Stimulated activated CD4-positive, alpha-beta T cell treated with anti-CD3 and anti-CD28 coated beads, Interleukin-15, amount 100 ng/mL, for 24 hours (primary cell): ENCODE measurements around the gene NTRK3.
"Not testable (repeated sequence)": the region's sequence is repeated elsewhere in the genome, so short reads cannot be mapped to it uniquely, and the experiment has no call there.

Experiments used
- DNase-seq: peaks from one replicate; pipeline ENCODE4 v3.0.0-alpha.2; 2020

The NTRK3 gene

DNA sequence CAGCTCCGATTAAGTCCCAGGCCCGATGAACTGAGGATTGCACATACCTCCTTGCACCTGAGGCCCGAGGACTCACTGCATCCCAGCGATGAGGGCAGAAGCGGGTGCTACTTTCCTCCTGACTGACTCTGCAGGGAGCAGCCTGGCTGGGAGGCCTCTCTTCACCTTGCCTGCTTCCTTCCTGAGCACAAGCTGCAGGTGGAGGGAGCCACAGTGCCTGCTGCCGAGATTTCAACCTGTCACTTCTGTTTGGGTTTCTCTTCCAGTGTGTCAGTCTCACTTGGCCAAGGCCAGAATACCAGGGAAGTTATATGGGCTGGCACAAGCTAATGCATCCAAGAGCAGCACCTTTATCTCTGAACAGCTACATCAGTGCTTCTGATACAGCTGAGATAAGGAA, 185.4 kb downstream of the NTRK3 start:
- no peak for DNase-seq

DNA sequence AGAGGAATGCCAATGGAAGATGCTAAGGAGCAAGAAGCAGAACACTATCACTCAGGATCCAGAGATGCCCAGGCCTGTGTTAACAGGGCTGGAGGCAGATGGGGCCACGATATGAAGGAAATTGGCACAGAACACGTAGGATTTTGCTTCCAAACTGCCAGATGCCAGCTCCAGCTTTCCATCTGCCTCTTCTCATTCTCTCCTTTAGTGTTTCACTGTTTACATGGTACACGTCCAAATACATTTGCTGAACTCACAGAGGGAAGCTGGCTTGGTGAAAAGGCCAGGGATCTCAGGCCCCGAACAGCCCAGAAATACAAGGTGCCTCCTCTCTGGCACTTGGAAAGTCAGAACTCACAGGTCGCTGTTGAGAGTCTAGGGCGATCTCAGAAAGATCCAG, 187.0 kb downstream of the NTRK3 start:
- DNase-seq, result no peak

GRCh38 chr15:88067331-88067685, 189.2 kb downstream of the NTRK3 start:
- DNase-seq, result no peak

- no peak for DNase-seq
Measured at GRCh38 chr15:88066636-88067330, 189.8 kb downstream of the NTRK3 start.

- no peak for DNase-seq
Measured at GRCh38 chr15:88061452-88061851, 195.1 kb downstream of the NTRK3 start.

GRCh38 chr15:88060383-88060782, 196.2 kb downstream of the NTRK3 start:
- no peak for DNase-seq

DNA sequence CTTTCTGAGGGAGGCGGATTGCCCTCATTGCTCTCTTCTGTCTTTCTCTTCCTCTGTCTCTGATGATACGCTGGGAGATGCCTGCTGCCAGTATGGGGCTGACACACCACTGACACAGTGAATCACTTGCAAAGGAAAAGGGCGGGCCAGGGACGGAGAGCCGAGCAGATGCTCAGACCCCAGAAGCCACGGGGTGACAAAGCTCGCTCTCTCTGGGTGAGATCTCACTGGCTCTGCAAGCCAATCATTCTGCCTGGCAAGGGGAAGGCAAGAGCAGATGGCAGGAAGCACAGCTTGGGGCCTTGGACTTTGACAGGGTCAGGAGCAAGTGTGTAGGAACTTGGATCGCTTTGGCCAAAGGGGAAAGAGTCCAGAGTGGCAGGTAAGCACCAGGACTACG, 198.7 kb downstream of the NTRK3 start:
- no peak for DNase-seq

GRCh38 chr15:88049506-88049905, 207.0 kb downstream of the NTRK3 start:
- DNase-seq, result no peak

DNA sequence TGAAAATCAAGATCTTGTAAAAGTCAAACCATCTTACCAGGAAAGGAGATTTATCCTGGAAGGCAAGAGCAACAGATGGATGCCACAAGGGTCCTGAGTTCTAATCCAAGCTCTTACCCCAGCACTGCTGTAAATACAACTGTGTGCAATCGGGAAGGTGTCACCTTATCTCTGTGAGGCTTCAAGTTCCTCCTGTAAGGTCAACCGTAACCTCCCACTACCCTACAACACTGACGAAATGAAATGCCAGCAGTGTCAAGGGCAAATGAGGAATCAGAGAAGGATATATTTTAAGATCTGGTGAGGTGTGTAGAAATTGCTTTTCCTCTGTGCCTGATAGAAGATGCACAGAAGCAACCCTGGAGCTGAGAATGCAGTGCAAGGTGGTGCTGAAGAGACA, 207.8 kb downstream of the NTRK3 start:
- no peak for DNase-seq

- no peak for DNase-seq
Measured at GRCh38 chr15:88048237-88048636, 208.3 kb downstream of the NTRK3 start.

DNA sequence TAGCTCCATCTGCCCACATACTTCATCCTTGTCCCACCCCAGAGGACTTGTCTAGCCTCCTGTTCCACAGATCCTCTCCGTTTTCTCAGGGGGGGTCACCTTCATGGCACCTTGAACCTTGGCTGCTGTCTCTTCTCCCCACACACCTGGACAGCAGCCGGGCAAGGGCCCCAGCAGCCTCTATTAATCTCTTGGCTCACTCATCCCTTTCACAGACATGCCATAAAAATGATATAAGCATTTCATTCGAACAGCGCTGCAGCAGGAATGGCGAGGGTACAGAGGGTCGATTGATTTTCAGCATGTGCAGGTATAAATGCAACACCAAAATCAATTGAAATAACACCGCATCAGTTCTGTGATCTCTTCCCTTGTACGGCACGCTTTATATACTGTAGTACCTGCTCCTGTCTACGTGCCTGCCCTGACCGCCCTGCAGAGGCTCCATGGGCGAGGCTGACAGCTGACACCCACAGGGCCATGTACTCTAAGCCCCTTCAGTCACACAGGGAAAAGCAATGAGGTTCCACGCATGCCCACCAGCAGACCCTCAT, 209.9 kb downstream of the NTRK3 start:
- DNase-seq, result no peak

DNA sequence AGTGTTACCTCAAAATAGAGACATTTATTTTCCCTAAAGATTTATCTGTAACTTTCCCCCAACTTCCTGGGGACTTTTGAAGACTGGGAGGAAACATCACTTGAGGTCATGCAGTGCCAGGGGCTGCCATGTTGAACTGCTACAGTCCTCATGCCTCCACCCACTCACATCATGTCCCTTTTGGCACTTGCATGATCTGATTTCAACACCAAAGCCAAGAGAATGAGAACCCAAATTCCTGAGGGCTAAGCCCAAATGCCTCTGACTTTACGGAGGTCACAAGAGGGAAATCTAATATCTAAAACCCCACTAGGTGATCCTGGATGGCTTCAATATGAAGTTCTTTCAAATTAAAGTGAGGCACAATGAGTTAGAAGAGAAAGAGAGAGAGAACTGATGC, 213.1 kb downstream of the NTRK3 start:
- no peak for DNase-seq

- DNase-seq, result no peak
Measured at GRCh38 chr15:88042047-88042446, 214.5 kb downstream of the NTRK3 start.

- no peak for DNase-seq
Measured at GRCh38 chr15:88040516-88040915, 216.0 kb downstream of the NTRK3 start.

- DNase-seq, result no peak
Measured at GRCh38 chr15:88038261-88038660, 218.3 kb downstream of the NTRK3 start.

GRCh38 chr15:88036154-88036839, 220.2 kb downstream of the NTRK3 start:
- no peak for DNase-seq

DNA sequence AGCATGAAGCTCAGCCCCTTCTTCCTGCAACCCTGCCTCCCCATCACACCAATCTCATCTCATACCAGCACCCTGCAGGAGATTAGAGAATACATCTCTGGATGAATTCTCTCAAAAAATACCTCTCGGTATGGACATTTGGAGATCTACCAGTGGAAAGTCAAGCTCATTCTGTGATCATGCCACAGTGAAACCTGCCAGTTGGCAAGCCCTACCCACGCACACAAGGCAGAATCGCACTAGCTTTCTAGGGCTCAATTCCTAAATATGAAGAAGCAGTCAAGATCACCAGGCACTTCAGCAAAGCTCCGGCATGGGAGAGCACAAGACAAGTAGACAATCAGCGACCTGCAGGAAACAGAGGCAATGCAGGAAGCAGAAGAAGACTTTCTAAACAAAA, 221.2 kb downstream of the NTRK3 start:
- DNase-seq, result no peak

DNA sequence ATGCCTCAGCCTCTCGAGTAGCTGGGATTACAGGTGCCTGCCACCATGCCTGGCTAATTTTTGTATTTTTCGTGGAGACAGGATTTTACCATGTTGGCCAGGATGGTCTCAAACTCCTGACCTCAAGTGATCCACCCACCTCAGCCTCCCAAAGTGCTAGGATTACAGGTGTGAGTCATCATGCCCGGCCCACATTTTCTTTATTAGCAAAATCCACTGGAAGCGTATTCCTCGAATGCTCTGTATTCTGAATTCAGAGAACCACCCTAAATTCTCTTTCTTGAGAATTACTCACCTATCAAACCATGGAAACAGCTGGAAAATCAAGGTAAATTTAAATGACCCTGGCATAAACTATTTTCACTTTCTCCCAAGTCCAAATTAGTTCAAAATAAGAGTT, 223.1 kb downstream of the NTRK3 start:
- not testable (repeated sequence) for DNase-seq

DNA sequence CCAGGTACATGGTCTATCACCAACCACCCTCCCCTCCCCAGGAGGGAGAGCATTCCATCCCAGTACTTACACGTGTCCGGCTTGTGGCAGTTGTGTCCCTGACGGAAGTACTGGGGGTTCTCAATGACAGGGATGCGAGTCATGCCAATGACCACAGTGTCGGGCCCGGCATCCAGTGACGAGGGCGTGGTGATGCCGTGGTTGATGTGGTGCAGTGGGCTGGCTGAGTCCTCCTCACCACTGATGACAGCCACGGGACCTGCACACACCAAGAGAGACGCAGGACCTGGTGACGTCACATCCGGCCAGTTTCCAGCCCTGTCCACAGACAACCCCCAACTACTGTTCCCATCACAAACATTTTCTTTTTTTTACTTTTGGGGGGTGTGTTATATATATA, 223.8 kb downstream of the NTRK3 start:
- DNase-seq, result no peak

GRCh38 chr15:88031461-88031860, 225.1 kb downstream of the NTRK3 start:
- no peak for DNase-seq

- no peak for DNase-seq
Measured at GRCh38 chr15:88029696-88030095, 226.8 kb downstream of the NTRK3 start.

GRCh38 chr15:88028024-88028423, 228.5 kb downstream of the NTRK3 start:
- no peak for DNase-seq

- DNase-seq, result no peak
Measured at GRCh38 chr15:88023914-88024313, 232.6 kb downstream of the NTRK3 start.

- DNase-seq, result no peak
Measured at GRCh38 chr15:88022716-88023115, 233.8 kb downstream of the NTRK3 start.

GRCh38 chr15:88021601-88022000, 234.9 kb downstream of the NTRK3 start:
- no peak for DNase-seq
